ENCODE measurements around the gene SH3PXD2A. TPM values are rescaled to one million over a fixed set of nuclear protein-coding genes. Genes with fewer than 3 reads are reported as not detected.
A peak's percentile ranks its signal among the peaks of the same experiment; 100 is the strongest.

SH3PXD2A gene
- total RNA-seq, 1 donor from 2014 or later: 2.3 TPM

- H3K36me3 ChIP-seq: no peaks in the 10 kb centered on the region
- no peak overlapping the region for H3K4me2 ChIP-seq
- no peaks in the 10 kb centered on the region for H3K9me3 Mint-ChIP-seq
- peaks cover 3% of the 10 kb centered on the region for H3K27me3 Mint-ChIP-seq (ENCODE audit: insufficient read depth, low read depth)
- no peaks in the 10 kb centered on the region for H3K79me2 ChIP-seq (ENCODE audit: low read depth)
- no peaks in the 10 kb centered on the region for H3K4me1 ChIP-seq
- no peak overlapping the region for H3K4me3 ChIP-seq
- no peak overlapping the region for H3K27ac Mint-ChIP-seq
- H3K36me3 Mint-ChIP-seq: peaks cover 10% of the 10 kb centered on the region
- no peaks in the 10 kb centered on the region for H3K27me3 ChIP-seq
- DNase-seq (ENCODE audit: low spot score): no peak
- no peaks in the 10 kb centered on the region for H3K9me3 ChIP-seq (ENCODE audit: low read depth)
- TF ChIP-seq EZH2 (IDR thresholded peaks at IDR 0.05): no peak
- TF ChIP-seq EZH2phosphoT487 (IDR thresholded peaks at IDR 0.05): no peak
- TF ChIP-seq CTCF (IDR thresholded peaks at IDR 0.05): no peak
- H4K20me1 ChIP-seq (ENCODE audit: low read depth): no peaks in the 10 kb centered on the region
- H3K9ac ChIP-seq: no peak overlapping the region
- no peaks in the 10 kb centered on the region for H3F3A ChIP-seq (ENCODE audit: low read depth)
- no peak overlapping the region for H2AFZ ChIP-seq (replicated peaks)
- no peak overlapping the region for H3K4me3 Mint-ChIP-seq
- H3K4me1 Mint-ChIP-seq: peaks cover 6% of the 10 kb centered on the region
- H3K27ac ChIP-seq: no peak overlapping the region
Measured at GRCh38 chr10:103599907-103600306, 255.5 kb downstream of the SH3PXD2A start.

GRCh38 chr10:103599211-103599610 is 256.2 kb downstream of the SH3PXD2A start:
- no peak overlapping the region for H3K4me2 ChIP-seq
- TF ChIP-seq EZH2phosphoT487 (IDR thresholded peaks at IDR 0.05) (no peak), EZH2 (IDR thresholded peaks at IDR 0.05) (no peak), CTCF (IDR thresholded peaks at IDR 0.05) (no peak)
- H2AFZ ChIP-seq (replicated peaks): no peak overlapping the region
- Mint-ChIP-seq H3K27ac (no peak overlapping the region), H3K27me3 (ENCODE audit: insufficient read depth, low read depth) (peaks cover 6% of the 10 kb centered on the region), H3K4me1 (peaks cover 6% of the 10 kb centered on the region), H3K4me3 (no peak overlapping the region), H3K9me3 (no peaks in the 10 kb centered on the region), H3K36me3 (peaks cover 7% of the 10 kb centered on the region)
- H3K79me2 ChIP-seq (ENCODE audit: low read depth): no peaks in the 10 kb centered on the region
- no peaks in the 10 kb centered on the region for H3K27me3 ChIP-seq
- H4K20me1 ChIP-seq (ENCODE audit: low read depth): no peaks in the 10 kb centered on the region
- no peaks in the 10 kb centered on the region for H3F3A ChIP-seq (ENCODE audit: low read depth)
- no peak overlapping the region for H3K4me3 ChIP-seq
- no peak overlapping the region for H3K27ac ChIP-seq
- DNase-seq (ENCODE audit: low spot score): peak; percentile 24
- H3K9me3 ChIP-seq (ENCODE audit: low read depth): no peaks in the 10 kb centered on the region
- H3K36me3 ChIP-seq: no peaks in the 10 kb centered on the region
- H3K9ac ChIP-seq: no peak overlapping the region
- no peaks in the 10 kb centered on the region for H3K4me1 ChIP-seq

GRCh38 chr10:103598654-103599115 is 256.7 kb downstream of the SH3PXD2A start:
- no peaks in the 10 kb centered on the region for H3K4me1 ChIP-seq
- no peaks in the 10 kb centered on the region for H3K27me3 ChIP-seq
- no peaks in the 10 kb centered on the region for H3K36me3 ChIP-seq
- Mint-ChIP-seq H3K27ac (peak overlapping the region; percentile 2), H3K36me3 (peaks cover 7% of the 10 kb centered on the region), H3K4me1 (peaks cover 6% of the 10 kb centered on the region), H3K27me3 (ENCODE audit: insufficient read depth, low read depth) (peaks cover 3% of the 10 kb centered on the region), H3K9me3 (no peaks in the 10 kb centered on the region), H3K4me3 (no peak overlapping the region)
- H3K79me2 ChIP-seq (ENCODE audit: low read depth): no peaks in the 10 kb centered on the region
- no peak for TF ChIP-seq EZH2 (IDR thresholded peaks at IDR 0.05)
- TF ChIP-seq CTCF (IDR thresholded peaks at IDR 0.05): peak; percentile 85
- no peak for TF ChIP-seq EZH2phosphoT487 (IDR thresholded peaks at IDR 0.05)
- no peaks in the 10 kb centered on the region for H4K20me1 ChIP-seq (ENCODE audit: low read depth)
- peak; percentile 78 for DNase-seq (ENCODE audit: low spot score)
- H3K4me3 ChIP-seq: no peak overlapping the region
- no peaks in the 10 kb centered on the region for H3F3A ChIP-seq (ENCODE audit: low read depth)
- no peaks in the 10 kb centered on the region for H3K9me3 ChIP-seq (ENCODE audit: low read depth)
- H3K27ac ChIP-seq: no peak overlapping the region
- no peak overlapping the region for H2AFZ ChIP-seq (replicated peaks)
- H3K4me2 ChIP-seq: no peak overlapping the region
- no peak overlapping the region for H3K9ac ChIP-seq

Measured in neural progenitor cell (in vitro differentiated cells).